ENCODE measurements around the gene TRIM71.

DNA sequence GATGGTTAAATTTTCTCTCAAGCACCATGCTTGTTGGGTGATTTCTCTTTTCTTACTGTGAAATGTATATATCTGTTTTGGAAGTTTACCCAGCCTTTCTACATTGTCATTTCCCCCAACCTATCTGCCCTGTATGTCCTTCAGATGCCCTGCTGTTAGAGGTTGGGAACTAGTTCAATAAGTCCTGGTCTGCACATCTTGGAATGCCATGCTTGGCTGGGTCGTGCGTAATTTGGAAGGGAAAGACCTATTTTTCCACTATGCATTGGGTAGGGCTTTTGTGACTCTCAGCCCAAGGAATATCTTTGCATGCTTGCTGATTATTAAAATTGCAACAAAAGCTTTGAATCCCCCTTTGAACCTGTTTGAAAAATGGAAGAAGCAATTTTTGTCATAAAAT is 63.8 kb downstream of the TRIM71 start:
- TF ChIP-seq, protein P1, sequence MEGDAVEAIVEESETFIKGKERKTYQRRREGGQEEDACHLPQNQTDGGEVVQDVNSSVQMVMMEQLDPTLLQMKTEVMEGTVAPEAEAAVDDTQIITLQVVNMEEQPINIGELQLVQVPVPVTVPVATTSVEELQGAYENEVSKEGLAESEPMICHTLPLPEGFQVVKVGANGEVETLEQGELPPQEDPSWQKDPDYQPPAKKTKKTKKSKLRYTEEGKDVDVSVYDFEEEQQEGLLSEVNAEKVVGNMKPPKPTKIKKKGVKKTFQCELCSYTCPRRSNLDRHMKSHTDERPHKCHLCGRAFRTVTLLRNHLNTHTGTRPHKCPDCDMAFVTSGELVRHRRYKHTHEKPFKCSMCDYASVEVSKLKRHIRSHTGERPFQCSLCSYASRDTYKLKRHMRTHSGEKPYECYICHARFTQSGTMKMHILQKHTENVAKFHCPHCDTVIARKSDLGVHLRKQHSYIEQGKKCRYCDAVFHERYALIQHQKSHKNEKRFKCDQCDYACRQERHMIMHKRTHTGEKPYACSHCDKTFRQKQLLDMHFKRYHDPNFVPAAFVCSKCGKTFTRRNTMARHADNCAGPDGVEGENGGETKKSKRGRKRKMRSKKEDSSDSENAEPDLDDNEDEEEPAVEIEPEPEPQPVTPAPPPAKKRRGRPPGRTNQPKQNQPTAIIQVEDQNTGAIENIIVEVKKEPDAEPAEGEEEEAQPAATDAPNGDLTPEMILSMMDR (IDR thresholded peaks at IDR 0.05) = no peak
- TF ChIP-seq, protein P2, sequence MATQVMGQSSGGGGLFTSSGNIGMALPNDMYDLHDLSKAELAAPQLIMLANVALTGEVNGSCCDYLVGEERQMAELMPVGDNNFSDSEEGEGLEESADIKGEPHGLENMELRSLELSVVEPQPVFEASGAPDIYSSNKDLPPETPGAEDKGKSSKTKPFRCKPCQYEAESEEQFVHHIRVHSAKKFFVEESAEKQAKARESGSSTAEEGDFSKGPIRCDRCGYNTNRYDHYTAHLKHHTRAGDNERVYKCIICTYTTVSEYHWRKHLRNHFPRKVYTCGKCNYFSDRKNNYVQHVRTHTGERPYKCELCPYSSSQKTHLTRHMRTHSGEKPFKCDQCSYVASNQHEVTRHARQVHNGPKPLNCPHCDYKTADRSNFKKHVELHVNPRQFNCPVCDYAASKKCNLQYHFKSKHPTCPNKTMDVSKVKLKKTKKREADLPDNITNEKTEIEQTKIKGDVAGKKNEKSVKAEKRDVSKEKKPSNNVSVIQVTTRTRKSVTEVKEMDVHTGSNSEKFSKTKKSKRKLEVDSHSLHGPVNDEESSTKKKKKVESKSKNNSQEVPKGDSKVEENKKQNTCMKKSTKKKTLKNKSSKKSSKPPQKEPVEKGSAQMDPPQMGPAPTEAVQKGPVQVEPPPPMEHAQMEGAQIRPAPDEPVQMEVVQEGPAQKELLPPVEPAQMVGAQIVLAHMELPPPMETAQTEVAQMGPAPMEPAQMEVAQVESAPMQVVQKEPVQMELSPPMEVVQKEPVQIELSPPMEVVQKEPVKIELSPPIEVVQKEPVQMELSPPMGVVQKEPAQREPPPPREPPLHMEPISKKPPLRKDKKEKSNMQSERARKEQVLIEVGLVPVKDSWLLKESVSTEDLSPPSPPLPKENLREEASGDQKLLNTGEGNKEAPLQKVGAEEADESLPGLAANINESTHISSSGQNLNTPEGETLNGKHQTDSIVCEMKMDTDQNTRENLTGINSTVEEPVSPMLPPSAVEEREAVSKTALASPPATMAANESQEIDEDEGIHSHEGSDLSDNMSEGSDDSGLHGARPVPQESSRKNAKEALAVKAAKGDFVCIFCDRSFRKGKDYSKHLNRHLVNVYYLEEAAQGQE (IDR thresholded peaks at IDR 0.05; ENCODE audit: insufficient read depth in 1 of 2, low read depth in 2 of 2, low read length in 1 of 2) = no peak
- TF ChIP-seq TCF7L2 (IDR thresholded peaks at IDR 0.05; ENCODE audit: low read depth, low read length) (no peak), POLR2AphosphoS5 (IDR thresholded peaks at IDR 0.05; ENCODE audit: low read depth, low read length) (no peak), SIN3A (IDR thresholded peaks at IDR 0.05; ENCODE audit: borderline replicate concordance, insufficient read depth, low read depth, low read length) (no peak)

All from Panc1 (cell line).